Measurements from ENCODE around the gene FAHD1.

The FAHD1 gene

DNA sequence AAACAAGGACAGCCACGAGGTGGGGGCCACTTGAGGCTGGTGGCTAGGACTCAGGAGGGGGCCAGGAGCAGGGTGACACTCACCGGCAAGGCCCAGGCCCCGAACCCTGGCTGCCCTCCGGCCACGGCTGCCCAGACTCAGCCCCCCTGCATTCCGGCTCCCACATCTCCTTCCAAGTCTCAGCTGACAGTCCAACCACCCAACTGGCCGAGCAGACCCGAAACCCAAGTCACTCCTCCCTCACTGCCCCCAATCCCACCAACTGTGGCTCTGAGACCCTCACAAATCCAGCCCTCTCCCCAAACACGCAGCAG is 9.8 kb upstream of the FAHD1 start:
- no peak for DNase-seq (ENCODE audit: low read depth, low spot score)

DNA sequence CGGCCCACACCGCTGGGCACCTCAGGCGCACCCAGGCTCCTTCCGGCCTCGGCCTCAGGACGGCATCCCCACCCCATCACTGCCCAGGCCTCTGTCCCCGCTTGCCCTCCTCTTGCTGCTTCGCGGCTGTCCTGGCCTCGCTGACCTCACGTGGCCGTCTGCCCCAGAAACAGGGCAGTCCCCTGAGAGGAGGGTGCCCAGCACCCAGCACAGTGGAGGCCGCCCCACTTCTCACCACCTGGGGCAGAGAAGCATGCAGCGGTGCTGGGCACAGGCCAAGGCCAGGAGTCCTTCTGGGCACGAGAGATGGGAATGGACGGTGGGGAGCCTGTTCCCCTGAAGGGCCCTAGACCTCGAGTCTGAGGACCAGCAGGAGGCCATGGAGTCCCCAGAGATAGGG is 9.3 kb upstream of the FAHD1 start:
- DNase-seq (ENCODE audit: low read depth, low spot score) = no peak

DNA sequence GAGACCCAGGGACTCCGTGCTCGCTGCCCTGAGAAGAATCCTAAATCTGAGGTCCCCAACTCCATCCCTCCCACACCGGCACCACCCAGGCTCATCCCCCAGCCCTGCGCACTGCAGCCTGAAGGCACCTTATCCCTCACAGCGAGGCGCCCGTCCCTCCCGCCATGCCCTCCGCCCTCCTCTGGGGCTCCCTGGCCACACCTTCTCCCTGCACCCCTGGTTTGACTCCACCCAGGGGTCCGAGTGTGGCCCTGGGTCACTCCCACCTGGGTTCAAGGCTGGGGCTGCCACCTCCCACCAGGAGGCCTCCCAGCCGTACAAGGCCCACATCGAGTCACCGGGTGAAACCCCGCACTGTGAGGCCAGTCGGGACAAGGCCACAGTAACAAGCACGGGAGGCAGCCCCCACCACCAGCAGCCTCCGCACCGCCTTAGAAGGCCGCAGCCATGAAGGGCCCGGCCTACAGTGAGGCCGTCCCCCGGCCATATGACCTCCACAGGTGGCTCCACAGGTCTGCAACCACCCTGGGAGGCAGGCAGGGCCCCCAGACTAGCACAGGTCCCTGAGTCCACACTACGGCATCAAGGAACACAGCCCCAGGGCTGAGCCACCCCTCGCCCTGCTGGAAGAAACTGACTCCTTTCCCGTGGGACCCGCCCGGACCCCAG is 8.7 kb upstream of the FAHD1 start:
- DNase-seq (ENCODE audit: low read depth, low spot score) = no peak

DNA sequence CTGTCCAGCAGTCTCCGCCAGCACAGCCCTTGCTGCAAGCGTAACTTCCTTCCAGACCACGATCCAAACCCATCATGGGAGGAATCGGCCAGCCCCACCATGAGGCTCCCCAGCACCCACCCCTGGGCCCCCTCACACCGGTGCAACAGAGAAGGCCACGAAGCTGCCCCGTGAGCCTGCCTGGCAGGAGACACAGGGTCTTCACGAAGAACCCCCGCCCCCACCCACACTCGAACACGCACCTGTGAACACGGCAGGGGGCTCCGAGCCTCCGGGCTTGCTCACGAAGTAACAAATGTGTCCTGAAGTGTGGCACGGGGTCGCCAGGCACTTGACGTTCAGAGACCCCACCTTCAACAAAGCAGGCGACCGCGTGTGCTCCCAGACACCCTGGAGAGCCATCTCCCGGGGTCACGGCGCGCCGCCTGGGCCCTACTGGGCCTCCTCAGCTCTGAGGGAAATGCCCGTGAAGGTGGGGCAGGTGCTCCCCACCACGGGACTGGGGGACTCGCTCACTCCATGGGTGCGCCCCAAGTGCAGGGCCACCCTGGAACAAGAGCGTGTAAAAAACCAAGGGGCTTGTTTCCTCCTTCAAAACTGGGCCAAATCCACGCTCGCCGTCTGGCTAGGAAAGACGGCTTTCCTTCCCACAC is 8.0 kb upstream of the FAHD1 start:
- no peak for DNase-seq (ENCODE audit: low read depth, low spot score)

DNA sequence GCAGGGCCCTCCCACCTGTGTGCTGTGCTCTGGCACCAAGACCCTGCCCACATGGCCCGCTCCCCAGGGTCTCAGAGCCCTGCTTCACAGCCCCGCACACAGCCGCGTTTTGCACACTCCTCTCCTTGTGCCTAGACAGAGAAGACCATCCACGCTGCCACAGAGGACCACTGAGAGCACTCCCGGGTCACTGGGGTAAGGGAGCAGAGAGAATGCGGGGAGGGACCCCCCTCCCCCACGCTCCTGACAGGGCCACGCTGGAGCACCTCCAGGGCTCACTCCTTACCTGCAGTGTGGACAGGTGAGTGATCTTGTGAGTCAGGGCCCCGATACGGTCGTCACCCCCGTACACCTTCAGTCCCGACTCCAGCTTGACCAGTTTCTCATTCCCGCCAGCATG is 7.4 kb upstream of the FAHD1 start:
- no peak for DNase-seq (ENCODE audit: low read depth, low spot score)

DNA sequence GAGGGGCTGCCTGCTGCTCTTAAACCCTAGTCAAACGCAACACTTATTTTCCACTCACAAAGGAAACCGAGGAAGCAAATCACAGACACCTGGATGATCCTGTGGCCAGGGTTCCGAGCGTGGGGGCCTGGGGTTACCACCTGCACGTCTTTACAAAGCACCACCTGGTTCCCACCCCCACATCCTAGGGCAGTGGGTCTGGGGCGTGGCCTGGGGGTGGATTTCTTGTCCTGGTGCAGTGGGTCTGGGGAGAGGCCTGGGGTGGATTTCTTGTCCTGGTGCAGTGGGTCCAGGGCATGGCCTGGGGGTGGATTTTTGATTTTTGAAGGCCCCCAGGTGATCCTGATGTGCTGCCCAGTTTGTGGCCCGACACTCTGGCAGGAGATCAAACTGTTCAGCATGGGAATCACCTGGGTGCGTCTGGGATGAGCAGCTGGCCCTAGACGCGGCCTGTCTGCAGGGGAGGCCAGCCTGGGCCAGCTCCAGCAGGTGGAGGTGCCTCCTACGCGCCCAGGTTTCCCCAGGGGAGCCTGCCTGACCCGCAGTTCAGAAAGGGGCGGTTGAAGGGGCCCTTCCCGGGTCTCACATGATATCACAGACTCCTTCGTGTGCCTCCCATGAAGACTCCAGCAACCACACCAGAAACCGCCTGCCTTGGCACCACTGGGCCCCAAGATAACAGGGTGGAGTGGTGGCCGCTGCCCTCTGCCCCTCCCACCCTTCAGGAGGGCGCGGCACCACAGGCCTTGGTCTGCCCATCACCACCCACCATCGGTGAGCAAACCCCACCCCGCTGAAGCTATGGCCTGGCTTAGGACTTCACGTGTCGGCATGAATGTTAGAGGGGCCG is 6.7 kb upstream of the FAHD1 start:
- DNase-seq (ENCODE audit: low read depth, low spot score) = no peak

DNA sequence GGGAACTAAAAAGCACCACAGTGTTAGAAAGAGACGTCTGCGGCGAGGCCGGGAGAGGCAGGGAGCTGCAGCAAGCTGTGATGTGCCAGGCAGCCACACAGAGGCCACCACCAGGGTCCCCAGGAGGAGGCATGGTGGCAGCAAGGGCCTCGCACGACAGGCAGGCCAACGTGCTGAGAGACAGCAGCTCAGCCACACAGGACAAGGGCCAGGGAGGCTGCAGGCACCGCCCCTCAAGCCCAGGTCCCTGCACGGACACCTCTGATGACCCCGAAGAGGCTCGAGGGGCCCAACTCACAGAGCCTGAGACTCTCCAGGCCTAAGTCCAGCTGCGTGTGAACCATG is 6.1 kb upstream of the FAHD1 start:
- DNase-seq (ENCODE audit: low read depth, low spot score) = no peak

DNA sequence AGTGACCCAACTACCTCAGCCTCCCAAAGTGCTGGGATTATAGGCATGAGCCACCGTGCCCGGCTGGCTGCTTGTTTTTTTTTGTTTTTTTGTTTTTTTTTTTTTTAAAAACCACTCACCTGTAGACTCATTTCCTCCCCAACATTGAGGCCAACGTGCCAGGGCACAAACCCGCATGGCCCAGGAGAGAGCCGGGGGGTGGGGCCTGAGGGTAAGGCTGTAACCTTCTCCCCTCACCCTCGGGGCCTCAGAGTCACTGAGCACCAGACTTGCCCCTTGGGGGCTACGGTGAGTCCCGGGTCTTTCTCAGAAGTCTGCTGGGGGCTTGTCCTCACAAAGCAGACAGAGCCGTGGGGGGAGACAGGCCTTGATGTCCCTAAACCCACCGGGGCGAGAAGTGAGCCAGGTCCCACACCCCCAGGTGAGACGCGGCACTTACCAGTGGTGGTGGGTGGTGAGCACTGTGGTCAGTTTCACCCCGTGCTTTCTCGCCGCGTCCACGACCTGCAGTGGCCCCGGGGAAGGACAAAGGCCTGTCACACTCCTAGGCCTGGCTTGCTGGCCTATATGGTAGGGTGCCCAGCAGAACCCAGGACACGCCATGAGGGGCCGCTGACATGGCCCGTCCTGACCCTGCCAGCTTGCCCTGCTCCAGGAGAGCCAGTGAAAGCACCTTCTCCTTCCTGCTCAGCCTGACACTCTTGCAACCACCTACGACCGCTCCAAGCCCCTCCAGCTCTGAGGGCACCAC is 5.0 kb upstream of the FAHD1 start:
- no peak for DNase-seq (ENCODE audit: low read depth, low spot score)

DNA sequence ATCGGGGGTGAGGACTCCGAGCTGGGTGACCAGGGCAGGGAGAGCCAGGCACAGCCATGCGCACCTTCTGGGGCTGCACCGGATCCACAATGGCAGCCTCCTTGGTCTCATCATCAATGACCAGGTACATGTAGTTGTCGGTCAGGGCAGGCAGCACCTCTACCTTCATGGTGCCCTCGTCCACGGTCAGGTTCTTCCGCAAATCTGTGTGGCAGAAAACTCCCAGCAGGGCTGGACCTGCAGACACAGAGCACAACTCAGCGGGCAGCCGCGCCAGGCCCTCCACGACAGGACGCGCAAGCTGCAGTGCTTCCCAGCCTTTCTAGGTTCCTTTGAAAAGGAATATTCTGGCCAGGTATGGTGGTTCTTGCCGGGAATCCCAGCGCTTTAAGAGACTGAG is 4.2 kb upstream of the FAHD1 start:
- DNase-seq (ENCODE audit: low read depth, low spot score) = no peak

DNA sequence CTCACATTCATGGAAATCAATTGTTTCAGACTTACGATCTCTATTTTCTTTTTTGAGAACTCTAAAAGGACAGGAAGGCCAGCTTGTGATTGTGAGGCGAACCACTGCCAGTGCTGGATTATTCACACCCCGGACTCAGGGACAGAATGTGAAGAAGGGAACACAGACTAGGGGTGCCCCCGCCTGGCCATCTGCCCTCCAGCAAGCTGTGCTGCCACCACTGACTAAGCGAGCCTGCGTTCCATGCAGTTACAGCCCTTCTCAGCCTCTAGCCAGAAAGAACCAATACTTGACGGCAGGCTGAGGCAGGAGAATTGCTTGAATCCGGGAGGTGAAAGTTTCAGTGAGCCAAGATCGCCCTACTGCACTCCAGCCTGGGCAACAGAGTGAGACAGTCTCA is 3.2 kb upstream of the FAHD1 start:
- no peak for DNase-seq (ENCODE audit: low read depth, low spot score)

DNA sequence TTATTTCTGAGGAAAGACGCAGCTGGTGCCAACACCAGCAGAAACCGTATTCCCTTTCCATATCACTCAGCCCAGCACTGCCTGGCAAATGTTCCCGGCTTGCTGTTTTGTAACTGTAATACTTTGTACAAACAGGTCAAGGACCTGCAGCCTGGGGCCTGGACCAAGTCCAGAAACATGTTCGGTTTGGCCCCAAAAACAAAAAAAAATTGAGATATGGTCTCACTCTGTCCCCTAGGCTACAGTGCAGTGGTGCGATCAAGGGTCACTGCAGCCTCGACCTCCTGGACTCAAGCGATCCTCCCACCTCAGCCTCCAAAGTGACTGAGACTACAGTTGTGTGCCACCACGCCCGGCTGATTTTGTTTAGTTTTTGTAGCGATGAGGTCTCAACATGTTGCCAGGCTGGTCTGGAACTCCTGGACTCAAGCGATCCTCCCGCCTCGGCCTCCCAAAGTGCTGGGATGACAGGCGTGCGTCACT is 1.6 kb upstream of the FAHD1 start:
- no peak for DNase-seq (ENCODE audit: low read depth, low spot score)

DNA sequence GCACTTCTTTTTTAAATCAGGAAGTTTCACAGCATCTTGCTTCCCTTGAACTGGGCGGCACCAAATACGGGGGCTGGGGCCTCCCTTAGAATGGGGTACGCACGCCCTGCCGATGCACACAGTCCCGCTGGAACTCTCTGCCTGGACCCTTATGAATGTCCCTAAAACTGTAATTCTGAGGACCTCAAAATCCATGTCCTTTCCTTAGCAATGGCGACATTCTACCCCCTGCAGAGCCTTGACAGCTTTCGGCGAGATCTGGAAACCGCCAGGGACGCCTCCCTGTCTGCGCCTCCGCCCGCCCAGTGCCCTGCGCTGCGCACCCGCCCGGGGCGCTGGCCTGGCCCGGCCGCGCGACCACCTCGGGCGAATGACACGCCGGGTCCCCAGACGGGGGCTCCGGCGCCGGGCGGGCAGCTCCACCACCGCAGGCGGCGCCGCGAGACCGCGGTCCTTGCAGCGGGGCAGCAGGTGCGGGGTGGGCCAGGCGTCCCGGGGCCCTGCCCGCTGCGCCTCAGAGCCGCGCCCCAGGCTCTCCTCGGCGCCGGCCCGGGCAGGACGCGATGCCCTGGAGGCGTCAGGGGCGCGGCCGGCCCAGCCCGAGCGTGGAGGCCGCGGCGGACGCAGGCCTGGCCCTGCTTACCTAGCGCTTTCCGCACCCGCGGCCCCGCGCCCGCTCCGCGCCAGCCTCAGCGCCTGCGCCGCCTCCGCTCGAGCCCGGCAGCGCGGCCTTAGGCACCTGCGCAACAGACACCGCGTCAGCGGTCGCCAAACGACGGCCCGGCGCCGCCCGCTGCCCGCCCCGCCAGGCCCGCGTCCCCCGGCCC is 929 bp upstream of the FAHD1 start:
- DNase-seq (ENCODE audit: low read depth, low spot score) = no peak

DNA sequence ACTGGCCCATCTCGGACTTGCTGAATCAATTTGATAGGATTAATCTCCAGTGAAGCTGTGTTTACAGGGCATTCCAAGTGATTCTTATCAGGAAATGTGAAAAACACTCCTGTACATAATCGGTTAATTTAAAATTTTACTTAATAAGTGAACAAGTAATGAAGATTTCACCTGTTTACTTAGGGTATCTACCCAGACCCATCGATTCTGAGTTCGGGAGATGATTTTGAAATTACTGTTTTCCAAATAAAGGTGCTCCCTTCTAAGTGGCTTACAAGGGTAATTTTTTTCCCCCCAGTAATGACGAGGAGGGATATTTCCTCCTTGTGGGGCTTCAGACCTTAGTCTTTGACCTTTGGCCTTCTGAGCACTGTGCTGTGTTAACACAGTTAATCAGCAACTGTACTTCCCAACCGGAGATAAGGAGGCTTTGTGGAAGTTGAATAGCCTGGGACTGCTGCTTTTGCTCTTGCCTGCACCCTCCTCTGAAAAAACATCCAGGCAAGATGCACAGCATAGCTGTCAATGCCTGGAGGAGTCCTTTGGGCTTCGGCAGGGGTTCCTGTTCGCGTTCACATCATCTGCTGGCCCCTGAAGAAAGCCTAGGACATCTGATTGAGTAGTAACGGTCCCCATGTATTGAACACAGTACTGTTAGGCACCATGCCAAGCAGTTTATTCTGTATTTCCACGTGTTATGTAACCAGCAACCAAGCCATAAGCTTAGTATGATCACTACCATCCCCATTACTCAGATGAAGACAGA is 1.8 kb downstream of the FAHD1 start:
- DNase-seq (ENCODE audit: low read depth, low spot score) = no peak

DNA sequence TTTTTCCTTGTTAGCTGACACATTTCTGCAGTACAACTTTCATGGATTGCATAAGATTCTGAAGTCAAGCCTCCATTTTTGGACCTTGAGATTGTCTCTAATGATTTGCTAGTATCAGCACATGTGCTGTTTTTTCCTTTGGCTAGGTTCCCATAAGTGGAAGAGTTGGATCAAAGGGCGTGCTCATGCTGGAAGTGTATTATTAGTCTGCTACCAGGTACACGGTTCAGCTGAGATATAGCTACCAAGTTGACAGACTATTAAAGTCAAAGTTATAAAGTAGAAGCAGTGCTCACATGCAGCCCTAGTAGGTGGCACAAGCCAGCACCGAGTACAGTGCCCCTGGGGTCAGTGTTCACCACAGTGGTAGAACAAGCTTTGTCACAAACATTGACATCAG is 3.2 kb downstream of the FAHD1 start:
- no peak for DNase-seq (ENCODE audit: low read depth, low spot score)

DNA sequence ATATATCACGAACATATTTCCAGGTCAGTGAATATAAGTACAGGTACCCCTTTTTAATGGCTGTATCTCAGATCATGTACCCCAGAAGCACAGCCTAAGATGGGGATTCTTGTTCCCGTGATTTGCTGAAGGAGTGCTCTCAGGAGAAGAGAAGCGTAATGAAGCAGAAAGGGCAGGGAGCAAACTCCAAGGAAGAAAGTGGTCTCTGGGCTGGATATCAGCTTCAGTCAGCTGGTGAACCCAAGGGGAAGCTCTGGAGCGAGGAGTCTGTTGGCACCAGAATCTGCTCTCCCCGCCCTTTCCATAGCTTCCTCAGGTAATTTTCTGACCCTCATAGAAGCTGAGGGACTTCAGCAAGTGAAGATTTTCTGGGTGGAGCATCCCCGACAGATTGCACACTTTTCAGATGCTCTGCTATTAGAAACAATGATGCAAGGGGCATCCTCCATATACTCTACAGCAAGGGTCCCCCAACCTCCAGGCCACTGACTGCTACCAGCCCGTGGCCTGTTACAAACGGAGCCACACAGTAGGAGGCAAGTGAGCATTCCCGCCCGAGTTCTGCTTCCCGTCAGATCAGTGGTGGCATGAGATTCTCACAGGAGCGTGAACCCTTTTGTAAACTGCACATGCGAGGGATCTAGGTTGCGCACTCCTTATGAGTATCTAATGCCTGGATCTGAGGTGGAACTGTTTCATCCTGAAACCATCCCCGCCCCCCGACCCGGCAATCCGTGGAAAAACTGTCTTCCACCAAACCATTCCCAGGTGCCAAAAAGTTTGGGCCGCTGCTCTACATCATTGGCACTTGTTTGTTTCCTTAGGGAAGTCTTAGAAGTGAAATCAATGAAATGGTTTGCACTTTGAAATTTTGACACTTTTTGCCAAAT is 4.4 kb downstream of the FAHD1 start:
- no peak for DNase-seq (ENCODE audit: low read depth, low spot score)

DNA sequence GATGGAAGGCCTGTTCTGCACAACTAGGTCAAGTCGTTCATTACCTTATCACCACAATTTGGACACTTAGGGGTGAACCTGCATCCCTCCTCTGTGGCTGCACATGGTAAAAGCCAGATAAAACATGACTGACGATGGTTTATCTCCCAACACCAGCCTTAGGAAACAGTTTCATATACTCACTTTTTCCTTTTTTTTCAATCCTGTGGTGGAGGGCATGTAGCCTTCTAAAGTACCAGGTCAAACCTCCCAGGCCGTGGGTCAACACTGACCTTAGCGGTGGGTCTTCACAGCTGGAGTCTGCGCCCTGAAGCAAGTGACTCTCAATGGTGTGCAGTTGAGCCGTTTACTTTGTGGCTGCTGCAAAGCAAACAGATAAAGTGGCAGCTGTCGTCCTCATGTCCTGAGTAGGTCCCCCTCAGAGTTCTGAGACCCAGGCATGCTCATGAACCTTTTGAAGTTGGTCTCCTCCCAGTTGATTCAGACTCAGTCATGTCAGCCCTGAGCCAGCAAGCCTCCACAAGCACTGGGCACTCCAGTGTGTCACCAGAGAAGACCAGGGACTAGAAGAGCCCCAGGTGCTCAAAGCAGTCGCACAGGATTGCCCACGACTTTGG is 5.9 kb downstream of the FAHD1 start:
- no peak for DNase-seq (ENCODE audit: low read depth, low spot score)

DNA sequence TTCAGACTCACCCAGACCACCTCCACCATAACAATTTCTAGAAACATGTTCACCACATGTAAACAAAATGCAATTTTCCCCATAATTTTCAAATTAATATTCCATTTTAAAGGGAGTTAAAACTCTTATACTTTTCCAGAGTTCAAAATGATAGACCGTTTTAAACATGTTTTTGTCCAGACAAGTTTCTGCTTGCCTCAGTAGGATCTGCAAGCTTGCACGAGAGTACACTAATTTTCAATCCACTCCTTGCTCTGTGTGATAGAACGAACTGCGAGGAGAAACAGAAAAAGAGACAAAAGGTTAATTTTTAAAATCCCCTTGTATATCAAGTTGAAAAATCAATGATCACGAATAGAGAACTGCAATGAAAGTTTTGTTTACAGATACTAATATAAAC is 7.1 kb downstream of the FAHD1 start:
- no peak for DNase-seq (ENCODE audit: low read depth, low spot score)

DNA sequence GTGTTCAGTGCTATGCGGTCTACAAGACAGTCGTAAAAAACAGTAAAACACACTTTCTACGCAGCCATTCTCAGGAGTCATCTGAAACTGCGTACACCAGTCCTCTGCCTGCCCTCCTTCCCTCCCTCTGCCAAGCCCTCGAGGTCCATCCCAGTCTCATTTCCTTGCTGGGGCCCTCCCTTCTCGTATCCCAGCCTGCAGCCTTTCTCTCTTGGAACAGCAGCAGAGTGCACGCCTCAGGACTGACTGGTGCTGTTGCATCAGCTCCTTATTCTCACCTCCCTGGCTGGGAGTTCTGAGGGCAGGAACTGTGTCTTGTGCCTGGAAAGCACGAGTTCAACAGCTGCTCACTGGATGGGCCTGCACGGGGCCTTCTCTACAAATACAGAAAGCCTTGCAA is 12.5 kb downstream of the FAHD1 start:
- DNase-seq (ENCODE audit: low read depth, low spot score) = no peak

DNA sequence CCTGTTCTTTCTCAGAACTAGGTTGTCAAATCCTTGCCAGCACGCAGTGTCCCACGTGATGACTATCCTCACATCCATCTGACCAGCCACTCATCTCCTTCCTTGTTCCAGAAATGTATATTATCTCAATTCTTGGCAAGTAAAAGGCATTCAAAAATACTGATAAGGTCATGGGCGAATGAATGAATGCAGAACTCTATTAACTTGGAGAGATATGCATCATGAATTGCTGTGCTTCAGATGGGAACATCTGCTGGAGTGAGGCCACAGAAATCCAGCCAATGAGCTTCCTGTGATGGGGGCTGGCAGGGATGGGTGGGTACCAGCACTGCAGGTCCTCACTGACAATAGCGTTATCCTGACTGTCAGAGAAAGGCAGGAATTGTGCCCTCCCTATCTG is 19.0 kb downstream of the FAHD1 start:
- no peak for DNase-seq (ENCODE audit: low read depth, low spot score)
